C4-2B (cell line): ENCODE measurements around the gene CRTC3.

ENCODE experiments used
- CTCF ChIP-seq: fragments of 450-650 bp; conservative IDR thresholded peaks from 2 replicates; pipeline ENCODE4 v1.5.1; 2017; ENCODE audit warnings: mild to moderate bottlenecking
- ZFX ChIP-seq: fragments of 450-650 bp; IDR thresholded peaks from 2 replicates; pipeline ENCODE4 v1.6.1; 2017

GRCh38 chr15:90680371-90680935 lies 150.7 kb downstream of the CRTC3 start:
- TF ChIP-seq CTCF = no peak
- no peak for TF ChIP-seq ZFX
